ENCODE data around the gene MVK.

The MVK gene

DNA sequence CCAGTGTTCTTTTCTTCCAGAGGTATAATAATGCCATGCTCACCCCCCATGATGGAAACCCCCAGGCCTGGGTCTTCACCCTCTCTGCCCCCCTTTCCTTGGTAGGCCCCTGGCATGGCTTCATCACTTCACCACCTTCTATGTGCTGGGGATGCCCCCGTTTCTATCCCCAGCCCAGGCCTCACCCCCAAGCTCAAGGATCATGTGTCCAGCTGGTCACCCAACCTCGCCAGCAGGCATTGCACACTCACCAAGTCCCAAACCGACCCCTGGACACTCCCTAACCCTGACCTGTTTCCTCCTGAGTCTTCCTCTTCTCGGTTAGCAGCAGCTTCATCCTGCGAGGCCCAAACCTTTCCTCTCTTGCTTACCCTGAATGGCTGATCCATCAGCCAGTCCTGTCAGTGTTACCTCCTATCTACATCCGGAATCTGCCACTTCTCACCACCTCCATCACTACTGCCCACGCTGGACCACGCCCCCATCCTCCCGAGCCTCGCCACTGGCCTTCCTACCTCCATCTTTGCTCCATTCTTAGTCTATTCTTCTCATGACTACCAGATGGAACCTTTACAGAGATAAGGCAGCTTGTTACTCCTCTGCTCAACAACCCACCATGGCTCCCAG is 69.0 kb downstream of the MVK start:
- Histone ChIP-seq H3K9me3 (ENCODE audit: insufficient read depth, low read depth, low read length) (no peaks in the 10 kb centered on the region), H3F3A (ENCODE audit: low read depth) (no peaks in the 10 kb centered on the region), H2AFZ (ENCODE audit: low read length) (no peak overlapping the region), H3K27me3 (ENCODE audit: insufficient read depth, low read length, poor library complexity, severe bottlenecking) (no peaks in the 10 kb centered on the region), H3K4me3 (ENCODE audit: low read length, poor library complexity, severe bottlenecking) (no peak overlapping the region), H3K9ac (ENCODE audit: low read depth, low read length, poor library complexity, severe bottlenecking) (no peak overlapping the region), H3K4me1 (ENCODE audit: insufficient read depth, low read length, poor library complexity, severe bottlenecking) (no peaks in the 10 kb centered on the region), H3K4me2 (ENCODE audit: low read depth, low read length, poor library complexity, severe bottlenecking) (no peak overlapping the region), H3K79me2 (ENCODE audit: insufficient read depth, low read length) (no peaks in the 10 kb centered on the region), H3K9me2 (replicated peaks; ENCODE audit: low read depth, low read length) (no peaks in the 10 kb centered on the region), H3K36me3 (ENCODE audit: insufficient read depth, low read length) (no peaks in the 10 kb centered on the region), H4K20me1 (ENCODE audit: insufficient read depth, low read length, poor library complexity, severe bottlenecking) (no peaks in the 10 kb centered on the region)
- TF ChIP-seq, protein P1, sequence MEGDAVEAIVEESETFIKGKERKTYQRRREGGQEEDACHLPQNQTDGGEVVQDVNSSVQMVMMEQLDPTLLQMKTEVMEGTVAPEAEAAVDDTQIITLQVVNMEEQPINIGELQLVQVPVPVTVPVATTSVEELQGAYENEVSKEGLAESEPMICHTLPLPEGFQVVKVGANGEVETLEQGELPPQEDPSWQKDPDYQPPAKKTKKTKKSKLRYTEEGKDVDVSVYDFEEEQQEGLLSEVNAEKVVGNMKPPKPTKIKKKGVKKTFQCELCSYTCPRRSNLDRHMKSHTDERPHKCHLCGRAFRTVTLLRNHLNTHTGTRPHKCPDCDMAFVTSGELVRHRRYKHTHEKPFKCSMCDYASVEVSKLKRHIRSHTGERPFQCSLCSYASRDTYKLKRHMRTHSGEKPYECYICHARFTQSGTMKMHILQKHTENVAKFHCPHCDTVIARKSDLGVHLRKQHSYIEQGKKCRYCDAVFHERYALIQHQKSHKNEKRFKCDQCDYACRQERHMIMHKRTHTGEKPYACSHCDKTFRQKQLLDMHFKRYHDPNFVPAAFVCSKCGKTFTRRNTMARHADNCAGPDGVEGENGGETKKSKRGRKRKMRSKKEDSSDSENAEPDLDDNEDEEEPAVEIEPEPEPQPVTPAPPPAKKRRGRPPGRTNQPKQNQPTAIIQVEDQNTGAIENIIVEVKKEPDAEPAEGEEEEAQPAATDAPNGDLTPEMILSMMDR (conservative IDR thresholded peaks at IDR 0.05; ENCODE audit: low read length): no peak
- no peak for TF ChIP-seq EZH2phosphoT487 (IDR thresholded peaks at IDR 0.05; ENCODE audit: borderline replicate concordance)

DNA sequence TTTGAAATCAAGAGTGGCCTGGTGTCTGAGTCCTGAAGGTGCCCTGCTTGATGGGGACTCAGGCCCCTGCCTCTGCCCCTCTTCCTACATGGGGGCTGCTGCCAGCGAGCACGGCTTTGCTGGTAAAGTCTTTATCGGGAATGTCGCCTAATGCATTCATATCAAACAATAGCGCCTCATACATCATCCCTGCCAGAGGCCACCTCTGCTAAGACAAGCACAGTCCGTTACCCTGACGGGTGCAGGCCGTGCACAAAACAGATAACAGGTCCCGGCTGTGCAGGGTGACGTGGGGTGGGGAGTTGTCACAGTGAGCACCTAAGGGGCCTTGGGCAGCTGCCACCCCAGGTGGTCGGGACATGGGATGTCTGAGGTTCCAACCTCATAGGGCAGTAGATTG is 71.6 kb downstream of the MVK start:
- H3K79me2 ChIP-seq (ENCODE audit: insufficient read depth, low read length): no peaks in the 10 kb centered on the region

DNA sequence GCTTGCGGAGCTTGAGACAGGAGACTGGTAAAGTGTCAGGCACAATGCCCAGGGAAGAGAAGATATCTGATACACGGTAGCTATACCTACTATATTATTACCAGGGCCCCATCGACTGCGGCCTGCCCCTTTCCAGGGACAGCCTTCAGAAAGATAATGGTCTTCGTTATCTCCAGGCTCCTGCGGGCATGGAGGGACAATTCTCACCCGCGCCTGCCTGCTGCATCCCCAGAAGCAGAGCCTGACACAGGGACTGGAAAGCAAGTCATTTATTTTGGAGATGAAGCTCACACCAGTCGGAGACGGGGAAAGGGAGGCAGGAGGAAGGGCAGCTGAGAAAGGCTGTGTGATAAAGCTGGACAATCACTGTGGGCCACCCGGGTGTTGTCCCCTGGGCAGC is 72.1 kb downstream of the MVK start:
- Histone ChIP-seq H3K4me1 (ENCODE audit: insufficient read depth, low read length, poor library complexity, severe bottlenecking) (no peaks in the 10 kb centered on the region), H3K9ac (ENCODE audit: low read depth, low read length, poor library complexity, severe bottlenecking) (no peak overlapping the region), H3K79me2 (ENCODE audit: insufficient read depth, low read length) (no peaks in the 10 kb centered on the region), H3K36me3 (ENCODE audit: insufficient read depth, low read length) (no peaks in the 10 kb centered on the region), H3K27me3 (ENCODE audit: insufficient read depth, low read length, poor library complexity, severe bottlenecking) (no peaks in the 10 kb centered on the region), H3K4me2 (ENCODE audit: low read depth, low read length, poor library complexity, severe bottlenecking) (no peak overlapping the region), H2AFZ (ENCODE audit: low read length) (no peak overlapping the region), H3F3A (ENCODE audit: low read depth) (no peaks in the 10 kb centered on the region), H4K20me1 (ENCODE audit: insufficient read depth, low read length, poor library complexity, severe bottlenecking) (no peaks in the 10 kb centered on the region), H3K9me2 (replicated peaks; ENCODE audit: low read depth, low read length) (no peaks in the 10 kb centered on the region), H3K4me3 (ENCODE audit: low read length, poor library complexity, severe bottlenecking) (no peak overlapping the region), H3K9me3 (ENCODE audit: insufficient read depth, low read depth, low read length) (no peaks in the 10 kb centered on the region)
- no peak for TF ChIP-seq EZH2phosphoT487 (IDR thresholded peaks at IDR 0.05; ENCODE audit: borderline replicate concordance)
- TF ChIP-seq, protein P1 (conservative IDR thresholded peaks at IDR 0.05; ENCODE audit: low read length): no peak

More for the DNA sequence above, 71.6 kb downstream of the MVK start:
- Histone ChIP-seq H3K9me3 (ENCODE audit: insufficient read depth, low read depth, low read length) (no peaks in the 10 kb centered on the region), H3K9me2 (replicated peaks; ENCODE audit: low read depth, low read length) (no peaks in the 10 kb centered on the region), H3K4me1 (ENCODE audit: insufficient read depth, low read length, poor library complexity, severe bottlenecking) (no peaks in the 10 kb centered on the region), H3K4me3 (ENCODE audit: low read length, poor library complexity, severe bottlenecking) (no peak overlapping the region), H2AFZ (ENCODE audit: low read length) (no peak overlapping the region), H4K20me1 (ENCODE audit: insufficient read depth, low read length, poor library complexity, severe bottlenecking) (no peaks in the 10 kb centered on the region), H3K27me3 (ENCODE audit: insufficient read depth, low read length, poor library complexity, severe bottlenecking) (no peaks in the 10 kb centered on the region), H3K36me3 (ENCODE audit: insufficient read depth, low read length) (no peaks in the 10 kb centered on the region), H3K9ac (ENCODE audit: low read depth, low read length, poor library complexity, severe bottlenecking) (no peak overlapping the region), H3K4me2 (ENCODE audit: low read depth, low read length, poor library complexity, severe bottlenecking) (no peak overlapping the region), H3F3A (ENCODE audit: low read depth) (no peaks in the 10 kb centered on the region)
- TF ChIP-seq, protein P1 (conservative IDR thresholded peaks at IDR 0.05; ENCODE audit: low read length): no peak
- TF ChIP-seq EZH2phosphoT487 (IDR thresholded peaks at IDR 0.05; ENCODE audit: borderline replicate concordance): no peak
